NCI-H1694 (cell line): Measurements from ENCODE around the gene DAB2.

Source experiments
- DNase-seq: peaks from one replicate; lab custom pipeline; 2025; lab: John Stamatoyannopoulos, UW

DAB2 gene

GRCh38 chr5:39447968-39448367, 23.2 kb upstream of the DAB2 start:
- DNase-seq, result no peak

GRCh38 chr5:39447059-39447458, 22.3 kb upstream of the DAB2 start:
- no peak for DNase-seq

DNA sequence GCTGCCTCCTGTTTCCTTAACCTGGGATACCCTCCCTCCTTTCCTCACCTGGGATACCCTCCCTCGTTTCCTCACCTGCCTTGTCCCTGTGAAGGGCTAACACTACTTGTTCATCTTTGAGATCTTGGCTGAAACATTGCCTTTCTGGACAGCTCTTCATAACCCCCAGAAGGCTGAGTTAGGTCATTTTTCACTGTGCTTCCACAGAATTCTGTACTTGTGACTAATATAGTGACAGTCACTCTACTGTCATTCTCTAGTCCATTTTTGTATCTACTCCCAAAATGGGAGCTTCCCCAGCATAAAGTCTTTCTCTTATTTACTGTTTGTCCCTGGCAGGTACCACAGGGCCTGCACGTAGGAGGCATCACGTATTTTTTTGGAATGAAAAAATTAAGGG, 21.5 kb upstream of the DAB2 start:
- no peak for DNase-seq

DNA sequence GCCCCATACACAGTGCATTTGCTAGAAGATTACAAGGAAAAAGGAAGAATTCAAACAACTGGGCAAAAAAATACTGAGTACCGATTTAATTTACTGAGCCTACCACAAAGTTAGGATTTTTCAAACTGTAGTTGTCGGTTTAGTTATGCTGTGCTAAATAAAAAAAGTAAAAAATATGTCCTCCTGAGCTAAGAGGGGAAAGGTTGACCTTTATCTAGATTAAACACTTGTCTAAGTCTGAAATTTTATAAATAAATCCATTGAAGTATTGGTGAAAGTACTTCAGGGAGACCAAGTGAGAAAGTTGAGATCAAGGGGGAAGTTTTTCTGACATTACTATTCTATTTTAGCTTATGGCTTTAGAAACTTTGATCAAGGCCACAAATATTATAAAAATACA, 19.1 kb upstream of the DAB2 start:
- DNase-seq, result no peak

DNA sequence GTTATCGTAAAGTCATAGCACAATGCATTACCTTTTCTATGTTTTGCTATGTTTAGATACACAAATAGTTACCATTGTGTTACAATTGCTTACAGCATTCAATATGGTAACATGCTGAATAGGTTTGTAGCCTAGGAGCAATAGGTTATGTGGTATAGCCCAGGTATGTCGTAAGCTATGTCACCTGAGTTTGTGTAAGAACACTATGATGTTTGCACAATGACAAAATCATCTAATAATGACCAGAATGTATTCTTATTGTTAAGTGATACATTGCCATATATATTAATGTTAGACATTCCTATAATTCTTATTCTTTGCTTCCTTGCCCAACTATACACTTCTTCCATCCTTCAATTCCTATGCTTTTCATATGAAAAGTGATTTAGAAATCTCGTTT, 18.2 kb upstream of the DAB2 start:
- DNase-seq, result no peak

DNA sequence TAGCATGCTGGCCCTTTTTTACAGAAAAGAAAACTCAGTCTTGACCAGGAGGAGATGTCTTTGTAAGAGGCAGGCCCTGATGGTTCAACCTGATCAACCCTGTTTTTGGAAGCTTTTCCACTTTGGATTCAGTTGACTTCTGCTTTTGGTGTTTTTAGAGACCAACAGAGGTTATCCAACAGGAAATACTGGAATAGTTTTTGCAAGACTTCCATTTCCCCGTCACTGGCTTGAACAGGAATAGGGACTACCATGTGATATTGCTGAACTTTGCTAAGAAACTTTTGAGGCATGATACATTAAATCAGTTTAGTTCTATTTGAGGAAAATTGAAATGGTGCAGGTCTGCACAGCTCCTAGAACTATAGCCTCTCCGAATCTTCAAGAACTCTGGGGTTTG, 17.1 kb upstream of the DAB2 start:
- DNase-seq, result no peak

DNA sequence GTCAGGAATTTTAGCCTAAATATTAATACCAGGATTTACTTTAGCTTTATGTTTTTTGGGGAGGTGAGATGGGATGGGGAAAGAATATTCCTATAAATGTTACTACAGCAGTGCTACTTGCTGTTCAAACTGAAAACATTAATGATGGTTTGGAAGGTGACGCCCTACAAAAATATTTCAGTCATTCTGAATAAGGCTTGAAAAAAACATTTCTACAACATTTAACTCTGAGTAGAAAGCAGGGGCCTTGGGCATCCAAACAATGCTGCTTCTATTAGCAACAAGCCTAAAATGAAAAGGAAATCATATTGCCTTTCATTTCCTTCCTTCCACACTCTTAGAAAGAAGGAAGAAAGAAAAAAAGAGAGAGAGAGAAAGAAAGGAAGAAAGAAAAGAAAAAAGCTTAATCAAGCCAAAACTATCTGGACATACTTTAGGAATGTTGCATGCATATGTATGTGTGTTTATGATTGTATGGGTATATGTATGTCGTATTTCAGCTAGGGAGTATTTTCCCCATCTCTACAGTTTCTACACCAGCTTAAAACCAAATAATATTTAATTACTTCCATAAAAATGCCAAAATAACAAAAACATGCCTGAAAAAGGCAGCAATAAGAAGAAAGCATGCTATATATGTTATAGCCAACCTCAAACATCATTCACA, 16.3 kb upstream of the DAB2 start:
- no peak for DNase-seq

DNA sequence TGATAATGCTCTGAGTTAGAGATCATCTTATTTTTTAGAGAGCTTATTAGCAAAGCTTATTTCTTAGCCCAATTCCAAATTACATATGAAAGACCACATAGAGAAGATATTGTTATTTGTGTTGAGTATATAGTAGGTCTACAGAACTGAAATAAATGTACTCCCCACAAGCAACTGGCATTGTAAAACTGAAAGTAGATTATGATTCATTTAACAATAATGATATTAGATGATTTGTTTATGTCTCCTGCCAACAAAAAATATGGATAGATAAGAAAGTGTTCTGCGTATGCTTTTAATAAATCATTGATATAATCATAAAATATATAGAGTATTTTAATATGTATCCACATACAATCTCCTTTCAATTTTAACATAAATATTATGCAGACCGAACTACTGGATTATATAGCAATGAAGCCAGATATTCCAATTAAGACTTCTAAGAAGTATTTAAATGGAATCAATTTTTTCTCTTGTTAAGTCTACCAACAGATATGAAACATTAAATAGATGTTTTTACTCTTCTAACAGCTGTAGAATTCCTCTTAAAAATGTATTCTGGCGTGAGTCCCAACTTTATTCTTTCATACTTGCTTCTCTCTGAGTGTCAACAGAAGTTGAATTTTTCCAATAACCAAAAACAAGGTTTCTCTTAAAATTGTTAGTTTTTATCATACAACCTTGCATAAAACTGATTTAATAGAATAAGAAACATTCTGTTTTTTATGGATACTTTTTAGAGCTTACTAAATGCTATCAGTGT, 15.6 kb upstream of the DAB2 start:
- DNase-seq, result no peak

- no peak for DNase-seq
Observed at GRCh38 chr5:39439582-39440162, 14.9 kb upstream of the DAB2 start.

GRCh38 chr5:39437467-39437866, 12.7 kb upstream of the DAB2 start:
- DNase-seq, result no peak

- DNase-seq, result no peak
Observed at GRCh38 chr5:39433848-39434247, 9.1 kb upstream of the DAB2 start.

DNA sequence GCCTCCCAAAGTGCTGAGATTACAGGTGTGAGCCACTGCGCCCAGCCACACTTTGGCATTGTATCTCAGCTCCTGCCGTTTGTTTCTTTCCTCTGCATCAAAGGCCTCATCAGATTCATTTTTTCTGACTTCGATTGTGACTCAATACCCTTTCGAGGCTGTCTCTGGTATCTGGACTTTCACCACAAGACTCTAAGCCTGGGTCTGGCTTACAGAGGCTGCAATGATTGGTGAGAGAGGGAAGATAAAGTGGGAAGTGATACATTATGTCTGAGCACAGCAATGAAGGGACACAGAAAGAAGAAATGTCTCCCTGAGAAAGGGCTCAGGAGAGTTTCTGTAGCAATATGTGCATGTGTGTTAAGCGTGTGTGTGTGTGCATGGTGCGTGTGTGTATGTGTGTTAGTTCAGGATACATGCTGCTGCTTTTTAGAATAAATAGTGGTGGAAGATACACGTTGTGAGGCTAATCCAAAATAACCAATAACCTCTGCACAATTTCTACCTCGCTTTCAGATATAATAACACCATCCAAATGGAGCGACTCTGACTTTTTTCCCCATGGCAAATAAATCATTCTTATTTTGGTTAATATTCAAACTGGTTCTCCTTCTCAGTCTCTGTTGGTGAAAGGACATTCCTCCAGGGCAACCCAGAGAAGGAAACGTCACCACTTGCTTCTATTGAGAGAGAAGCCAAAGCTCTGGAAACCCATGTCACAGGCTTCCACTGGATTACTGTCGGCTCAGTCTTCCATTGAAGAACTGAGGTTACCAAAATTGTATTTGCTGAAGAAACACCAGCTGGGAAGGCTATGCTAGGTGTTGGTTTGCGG, 8.1 kb upstream of the DAB2 start:
- DNase-seq, result no peak

DNA sequence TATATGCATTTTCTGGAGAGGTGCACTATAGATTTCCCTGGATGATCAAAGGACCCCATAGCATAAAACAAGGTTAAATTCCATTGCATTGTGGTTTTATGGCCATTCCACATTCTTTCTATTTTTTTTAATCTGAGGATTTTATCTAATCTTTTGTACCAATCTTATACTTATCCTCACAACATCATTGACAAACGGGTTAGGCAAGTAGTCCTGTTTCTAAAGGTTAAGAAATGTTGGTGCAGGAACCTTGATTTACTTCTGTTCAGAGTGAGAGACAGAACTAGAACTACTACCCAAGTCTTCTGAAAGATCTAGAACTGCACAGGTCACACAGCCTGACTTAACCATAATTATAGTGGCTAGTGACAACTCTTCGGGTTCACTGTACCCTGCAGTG, 5.7 kb upstream of the DAB2 start:
- no peak for DNase-seq

- no peak for DNase-seq
Observed at GRCh38 chr5:39428640-39429039, 3.9 kb upstream of the DAB2 start.

- no peak for DNase-seq
Observed at GRCh38 chr5:39427633-39428032, 2.9 kb upstream of the DAB2 start.

- DNase-seq, result no peak
Observed at GRCh38 chr5:39427229-39427628, 2.4 kb upstream of the DAB2 start.

GRCh38 chr5:39426746-39427105, 1.9 kb upstream of the DAB2 start:
- no peak for DNase-seq

- no peak for DNase-seq
Observed at GRCh38 chr5:39426051-39426745, 1.4 kb upstream of the DAB2 start.

DNA sequence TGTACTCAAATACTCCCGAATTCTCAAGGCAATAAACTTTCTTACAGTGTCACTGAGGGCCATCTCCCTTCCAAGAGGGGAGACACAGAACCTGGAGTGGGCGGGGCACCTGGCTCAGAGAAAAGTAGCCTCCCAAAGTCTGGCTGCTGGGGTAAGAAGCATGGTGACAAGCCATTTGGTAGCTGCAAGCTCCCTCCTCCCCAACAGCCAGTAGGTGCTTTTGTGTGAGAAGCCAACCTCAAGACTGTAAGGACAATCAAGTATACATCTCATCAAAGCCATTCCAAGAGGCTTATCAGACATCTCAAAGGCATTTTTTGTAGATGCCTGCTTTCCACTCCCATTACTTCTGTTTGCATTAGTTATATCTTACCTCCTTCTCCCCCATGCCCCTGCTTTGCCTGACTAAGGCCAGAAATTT, 1.4 kb downstream of the DAB2 start:
- DNase-seq, result no peak

- DNase-seq, result no peak
Observed at GRCh38 chr5:39422728-39423285, 2.0 kb downstream of the DAB2 start.

GRCh38 chr5:39422036-39422606, 2.7 kb downstream of the DAB2 start:
- no peak for DNase-seq
